HG03139 (cell line): ENCODE measurements around the gene MICB.
"Not testable (repeated sequence)": the region's sequence is repeated elsewhere in the genome, so short reads cannot be mapped to it uniquely, and the experiment has no call there.

Experiments
- ATAC-seq: cut with Tn5 transposase; IDR thresholded peaks from one replicate; pipeline ENCODE4 v1.9.1; 2021; ENCODE audit not compliant: unreplicated experiment

The MICB gene

GRCh38 chr6:31473780-31474761 is 23.9 kb upstream of the MICB start:
- ATAC-seq: no peak

GRCh38 chr6:31474871-31475286 is 23.1 kb upstream of the MICB start:
- ATAC-seq: no peak

DNA sequence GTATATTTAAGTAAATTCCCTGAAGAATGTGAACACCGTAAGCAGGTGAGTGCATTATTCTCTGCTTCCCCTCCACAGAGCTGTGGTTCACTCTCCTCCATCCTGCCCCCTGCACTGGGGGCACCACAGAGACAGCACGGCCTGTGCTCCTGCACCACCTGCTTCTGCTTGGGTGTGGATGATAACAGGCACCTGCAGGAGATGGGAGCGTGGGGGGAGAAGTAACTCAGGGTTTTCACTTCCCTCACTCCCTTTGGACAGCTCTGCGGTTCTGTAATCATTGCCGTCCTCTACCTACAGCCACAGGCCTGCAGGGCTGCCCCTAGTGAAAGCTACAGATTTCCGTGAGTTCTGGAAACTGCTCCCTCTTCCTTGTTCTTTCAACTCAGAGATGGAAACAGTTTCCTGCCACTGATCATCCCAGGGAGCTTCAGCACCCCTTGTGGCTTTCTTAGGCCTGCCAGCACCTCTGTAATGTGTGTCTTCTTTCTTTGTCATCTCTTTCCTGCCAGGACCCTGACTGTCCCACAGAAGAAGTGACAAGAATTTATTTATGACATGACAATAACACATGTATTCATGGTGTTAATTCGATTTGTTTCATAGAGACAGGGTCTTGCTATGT is 21.3 kb upstream of the MICB start:
- ATAC-seq: no peak

- ATAC-seq: no peak
Observed at GRCh38 chr6:31477521-31477920, 20.4 kb upstream of the MICB start.

GRCh38 chr6:31478186-31478950 is 19.6 kb upstream of the MICB start:
- no peak for ATAC-seq

GRCh38 chr6:31479151-31479932 is 18.6 kb upstream of the MICB start:
- ATAC-seq: no peak

GRCh38 chr6:31479933-31480535 is 17.9 kb upstream of the MICB start:
- ATAC-seq: no peak

GRCh38 chr6:31480574-31480973 is 17.4 kb upstream of the MICB start:
- ATAC-seq: no peak

DNA sequence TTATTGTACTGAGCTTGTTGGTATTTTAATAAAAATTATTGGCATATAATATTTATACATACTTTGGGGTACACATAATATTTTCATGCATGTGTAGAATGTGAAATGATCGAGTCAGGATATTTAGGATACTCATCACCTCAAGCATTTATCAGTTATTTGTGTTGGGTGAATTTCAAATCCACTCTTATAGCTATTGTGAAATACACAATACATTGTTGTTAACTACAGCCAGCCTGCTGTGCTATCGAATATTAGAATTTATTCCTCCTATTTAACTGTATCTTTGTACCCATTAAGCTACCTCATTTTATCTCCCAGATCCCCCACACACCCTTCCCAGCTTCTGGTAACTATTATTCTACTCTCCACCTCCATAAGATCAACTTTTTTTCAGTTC is 14.6 kb upstream of the MICB start:
- no peak for ATAC-seq

DNA sequence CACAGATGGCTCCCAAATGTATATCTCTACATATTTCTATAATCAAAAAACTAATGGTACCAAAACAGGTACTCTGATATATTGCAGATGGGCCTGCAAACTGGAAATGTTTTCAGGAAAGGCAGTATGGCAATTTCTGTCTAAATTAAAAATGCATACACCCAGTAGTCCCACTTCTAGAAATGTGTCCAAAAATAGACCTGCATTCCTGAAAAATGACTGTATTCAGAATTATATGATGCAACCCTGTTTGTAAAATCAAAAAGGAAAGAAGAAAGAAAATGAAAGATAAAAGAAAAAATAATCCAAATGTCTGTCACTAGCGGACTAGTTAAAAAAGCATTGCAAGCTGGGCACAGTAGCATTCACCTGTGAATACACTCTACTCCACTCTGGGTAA is 12.9 kb upstream of the MICB start:
- no peak for ATAC-seq

DNA sequence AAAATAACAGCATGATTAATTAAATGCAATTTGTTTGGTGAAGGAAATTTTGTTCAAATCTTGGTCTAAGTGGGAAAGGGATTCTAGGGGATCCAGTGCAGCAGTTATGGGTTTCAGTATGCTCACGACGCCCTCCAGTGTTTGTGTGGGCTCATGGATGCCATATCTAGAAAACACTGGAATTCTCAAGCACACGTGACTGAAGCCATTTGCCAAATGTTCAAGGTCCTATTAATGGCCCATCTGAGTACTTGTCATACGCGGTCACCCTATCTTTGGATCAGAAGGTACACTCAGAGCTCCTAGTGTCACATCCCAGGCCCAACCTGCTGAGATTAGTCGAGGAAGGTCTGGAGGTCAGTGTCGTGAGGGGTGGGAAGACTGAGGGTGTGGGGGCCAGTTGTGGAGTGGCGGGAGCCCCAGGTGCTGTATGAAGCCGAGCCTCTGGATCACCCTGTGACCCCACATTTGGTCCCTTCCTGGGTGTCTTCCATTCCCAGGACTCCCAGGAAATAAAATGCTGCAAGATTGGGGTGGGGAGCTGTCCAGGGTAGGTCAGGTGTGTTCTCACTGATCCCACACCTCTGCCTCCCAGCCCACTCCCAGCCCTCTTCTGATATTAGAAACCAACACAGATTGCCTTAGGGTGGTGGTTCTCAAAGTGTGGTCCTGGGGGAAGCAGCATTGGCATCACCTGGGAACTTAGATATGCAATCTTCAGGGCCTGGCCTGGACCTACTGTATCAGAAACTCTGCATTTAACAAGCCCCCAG is 11.7 kb upstream of the MICB start:
- ATAC-seq: not testable (repeated sequence)

DNA sequence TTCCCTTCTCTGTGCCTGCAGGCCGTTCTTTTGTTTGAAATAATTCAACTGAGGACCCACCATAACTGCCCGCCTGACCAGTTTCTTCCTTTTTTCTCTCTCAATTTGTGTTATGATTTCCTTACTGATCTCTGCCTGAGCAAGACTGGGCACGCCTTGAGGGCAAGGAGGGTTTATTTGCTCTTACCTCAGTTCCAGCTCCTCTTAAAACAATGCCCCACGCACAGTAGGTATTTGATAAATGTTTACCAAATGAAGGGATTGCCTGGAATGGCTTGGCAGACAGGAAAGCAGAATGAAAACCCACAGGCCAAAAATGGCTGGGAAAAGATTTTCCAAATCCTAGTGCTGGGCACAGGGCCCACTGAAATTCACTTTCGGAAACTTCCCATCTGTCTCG is 10.3 kb upstream of the MICB start:
- ATAC-seq: not testable (repeated sequence)

GRCh38 chr6:31489086-31489485 is 8.9 kb upstream of the MICB start:
- ATAC-seq: no peak

- ATAC-seq: no peak
Observed at GRCh38 chr6:31490115-31490873, 7.7 kb upstream of the MICB start.

DNA sequence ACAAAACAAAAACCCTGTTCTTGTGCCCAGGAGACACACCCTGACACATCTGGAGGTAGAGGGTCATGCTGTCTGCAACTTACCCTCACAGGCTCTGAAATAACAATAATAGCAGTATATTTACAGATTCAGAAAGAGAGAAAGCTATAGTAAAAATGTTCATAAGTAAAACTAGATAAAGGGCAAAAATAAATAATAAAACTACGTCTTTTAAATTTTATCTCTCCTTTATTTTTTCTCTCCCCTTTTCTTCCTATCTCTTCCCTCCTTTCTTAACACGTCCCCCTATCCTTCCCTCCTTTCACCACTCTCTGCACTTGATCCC is 4.4 kb upstream of the MICB start:
- ATAC-seq: not testable (repeated sequence)

GRCh38 chr6:31493875-31494694 is 3.9 kb upstream of the MICB start:
- ATAC-seq: no peak

GRCh38 chr6:31495580-31495979 is 2.4 kb upstream of the MICB start:
- ATAC-seq: no peak

DNA sequence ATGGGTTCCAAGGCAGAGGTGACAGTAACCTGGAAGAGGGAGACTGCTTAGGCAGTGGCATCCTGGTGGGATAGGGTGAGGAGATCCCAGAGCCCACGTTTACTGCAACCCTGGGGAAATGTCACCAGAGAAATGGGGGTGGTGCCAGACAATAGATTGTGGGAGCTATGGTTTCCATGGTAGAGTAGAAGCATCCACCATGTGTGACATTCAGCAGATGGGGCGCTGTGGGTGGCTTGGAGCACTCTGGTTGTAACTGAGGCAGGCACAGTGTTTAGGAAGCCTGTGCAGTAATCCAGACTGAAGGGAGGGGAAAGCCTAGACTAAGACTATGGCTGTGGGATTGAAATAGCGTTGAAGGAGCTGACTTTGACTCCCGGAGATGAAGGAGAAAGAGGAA is 1.1 kb upstream of the MICB start:
- ATAC-seq: not testable (repeated sequence)
